GM23338 (cell line): ENCODE measurements around the gene VPS54.

ENCODE experiments used
- CREB1 ChIP-seq: fragments of 250-450 bp; sonication (Bioruptor Pico); IDR thresholded peaks from 2 replicates; pipeline ENCODE4 v1.5.0; 2020; ENCODE audit warnings: low read depth, mild to moderate bottlenecking, moderate library complexity
- CTCF ChIP-seq, 2 experiments: fragments of 200-600 bp in 1 of 2; sonication (generic) in 1 of 2; conservative IDR thresholded peaks; 2 replicates each; pipeline versions ENCODE4 v1.5.1 to v1.6.1; 2016 to 2017; ENCODE audit warnings: antibody characterized with exemption in 2 of 2, low read depth in 2 of 2, mild to moderate bottlenecking in 2 of 2, moderate library complexity in 1 of 2
- EZH2 ChIP-seq: fragments of 200-600 bp; sonication (generic); IDR thresholded peaks from one replicate; pipeline ENCODE4 v1.8.0; 2017; ENCODE audit warnings: antibody characterized with exemption, mild to moderate bottlenecking, low read depth; ENCODE audit not compliant: unreplicated experiment
- POLR2AphosphoS5 ChIP-seq: IDR thresholded peaks from 2 replicates; pipeline ENCODE4 v1.6.1; 2016; ENCODE audit warnings: antibody characterized with exemption, low read depth
- STAT1 ChIP-seq: IDR thresholded peaks from one replicate; pipeline ENCODE4 v1.6.1; 2016; ENCODE audit warnings: antibody characterized with exemption; ENCODE audit not compliant: unreplicated experiment
- ZNF114 ChIP-seq: fragments of 250-450 bp; sonication (Bioruptor Pico); IDR thresholded peaks from 2 replicates; pipeline ENCODE4 v1.5.0; 2020; ENCODE audit warnings: mild to moderate bottlenecking, moderate library complexity
- TF ChIP-seq, protein P1 (sequence below): IDR thresholded peaks from one replicate; pipeline ENCODE4 v1.6.1; 2018; ENCODE audit warnings: antibody characterized with exemption; ENCODE audit not compliant: unreplicated experiment

- TF ChIP-seq POLR2AphosphoS5 (no peak), EZH2 (no peak), CTCF (conservative IDR thresholded peaks at IDR 0.05; ENCODE audit: low read depth in 2 of 2) (no peak), ZNF114 (CRISPR knock-in tag) (no peak), STAT1 (no peak), CREB1 (no peak)
- TF ChIP-seq, protein P1, sequence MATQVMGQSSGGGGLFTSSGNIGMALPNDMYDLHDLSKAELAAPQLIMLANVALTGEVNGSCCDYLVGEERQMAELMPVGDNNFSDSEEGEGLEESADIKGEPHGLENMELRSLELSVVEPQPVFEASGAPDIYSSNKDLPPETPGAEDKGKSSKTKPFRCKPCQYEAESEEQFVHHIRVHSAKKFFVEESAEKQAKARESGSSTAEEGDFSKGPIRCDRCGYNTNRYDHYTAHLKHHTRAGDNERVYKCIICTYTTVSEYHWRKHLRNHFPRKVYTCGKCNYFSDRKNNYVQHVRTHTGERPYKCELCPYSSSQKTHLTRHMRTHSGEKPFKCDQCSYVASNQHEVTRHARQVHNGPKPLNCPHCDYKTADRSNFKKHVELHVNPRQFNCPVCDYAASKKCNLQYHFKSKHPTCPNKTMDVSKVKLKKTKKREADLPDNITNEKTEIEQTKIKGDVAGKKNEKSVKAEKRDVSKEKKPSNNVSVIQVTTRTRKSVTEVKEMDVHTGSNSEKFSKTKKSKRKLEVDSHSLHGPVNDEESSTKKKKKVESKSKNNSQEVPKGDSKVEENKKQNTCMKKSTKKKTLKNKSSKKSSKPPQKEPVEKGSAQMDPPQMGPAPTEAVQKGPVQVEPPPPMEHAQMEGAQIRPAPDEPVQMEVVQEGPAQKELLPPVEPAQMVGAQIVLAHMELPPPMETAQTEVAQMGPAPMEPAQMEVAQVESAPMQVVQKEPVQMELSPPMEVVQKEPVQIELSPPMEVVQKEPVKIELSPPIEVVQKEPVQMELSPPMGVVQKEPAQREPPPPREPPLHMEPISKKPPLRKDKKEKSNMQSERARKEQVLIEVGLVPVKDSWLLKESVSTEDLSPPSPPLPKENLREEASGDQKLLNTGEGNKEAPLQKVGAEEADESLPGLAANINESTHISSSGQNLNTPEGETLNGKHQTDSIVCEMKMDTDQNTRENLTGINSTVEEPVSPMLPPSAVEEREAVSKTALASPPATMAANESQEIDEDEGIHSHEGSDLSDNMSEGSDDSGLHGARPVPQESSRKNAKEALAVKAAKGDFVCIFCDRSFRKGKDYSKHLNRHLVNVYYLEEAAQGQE = no peak
Measured at GRCh38 chr2:64056021-64056420, 36.8 kb upstream of the VPS54 start.
